ENCODE results near the gene CEP95.

DNA sequence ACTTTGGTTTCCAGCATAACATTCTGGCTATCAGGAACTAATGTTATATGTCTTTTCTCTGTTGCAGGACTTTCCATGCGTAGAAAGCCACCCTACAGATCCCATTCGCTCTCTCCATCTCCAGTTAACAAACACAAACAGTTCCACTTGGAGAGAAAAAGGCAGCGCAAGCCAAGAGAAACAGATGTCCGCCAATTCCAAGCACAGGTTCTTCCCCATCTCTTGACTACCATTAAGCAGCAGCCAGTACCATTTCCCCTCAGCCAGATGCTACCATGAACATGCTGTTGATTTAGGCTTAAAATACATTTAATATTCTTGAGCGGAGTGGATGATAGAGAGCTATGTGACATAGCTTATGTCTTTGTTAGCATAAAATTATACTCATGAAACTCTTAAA lies 22.4 kb downstream of the CEP95 start:
- no peak for TF ChIP-seq EZH2phosphoT487 (IDR thresholded peaks at IDR 0.05; ENCODE audit: low read depth)
- TF ChIP-seq, protein P1, sequence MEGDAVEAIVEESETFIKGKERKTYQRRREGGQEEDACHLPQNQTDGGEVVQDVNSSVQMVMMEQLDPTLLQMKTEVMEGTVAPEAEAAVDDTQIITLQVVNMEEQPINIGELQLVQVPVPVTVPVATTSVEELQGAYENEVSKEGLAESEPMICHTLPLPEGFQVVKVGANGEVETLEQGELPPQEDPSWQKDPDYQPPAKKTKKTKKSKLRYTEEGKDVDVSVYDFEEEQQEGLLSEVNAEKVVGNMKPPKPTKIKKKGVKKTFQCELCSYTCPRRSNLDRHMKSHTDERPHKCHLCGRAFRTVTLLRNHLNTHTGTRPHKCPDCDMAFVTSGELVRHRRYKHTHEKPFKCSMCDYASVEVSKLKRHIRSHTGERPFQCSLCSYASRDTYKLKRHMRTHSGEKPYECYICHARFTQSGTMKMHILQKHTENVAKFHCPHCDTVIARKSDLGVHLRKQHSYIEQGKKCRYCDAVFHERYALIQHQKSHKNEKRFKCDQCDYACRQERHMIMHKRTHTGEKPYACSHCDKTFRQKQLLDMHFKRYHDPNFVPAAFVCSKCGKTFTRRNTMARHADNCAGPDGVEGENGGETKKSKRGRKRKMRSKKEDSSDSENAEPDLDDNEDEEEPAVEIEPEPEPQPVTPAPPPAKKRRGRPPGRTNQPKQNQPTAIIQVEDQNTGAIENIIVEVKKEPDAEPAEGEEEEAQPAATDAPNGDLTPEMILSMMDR (IDR thresholded peaks at IDR 0.05; ENCODE audit: low read depth, low read length): no peak
